ENCODE measurements around the gene DSG4.
"Not testable (repeated sequence)": the region's sequence is repeated elsewhere in the genome, so short reads cannot be mapped to it uniquely, and the experiment has no call there.

The DSG4 gene, protein sequence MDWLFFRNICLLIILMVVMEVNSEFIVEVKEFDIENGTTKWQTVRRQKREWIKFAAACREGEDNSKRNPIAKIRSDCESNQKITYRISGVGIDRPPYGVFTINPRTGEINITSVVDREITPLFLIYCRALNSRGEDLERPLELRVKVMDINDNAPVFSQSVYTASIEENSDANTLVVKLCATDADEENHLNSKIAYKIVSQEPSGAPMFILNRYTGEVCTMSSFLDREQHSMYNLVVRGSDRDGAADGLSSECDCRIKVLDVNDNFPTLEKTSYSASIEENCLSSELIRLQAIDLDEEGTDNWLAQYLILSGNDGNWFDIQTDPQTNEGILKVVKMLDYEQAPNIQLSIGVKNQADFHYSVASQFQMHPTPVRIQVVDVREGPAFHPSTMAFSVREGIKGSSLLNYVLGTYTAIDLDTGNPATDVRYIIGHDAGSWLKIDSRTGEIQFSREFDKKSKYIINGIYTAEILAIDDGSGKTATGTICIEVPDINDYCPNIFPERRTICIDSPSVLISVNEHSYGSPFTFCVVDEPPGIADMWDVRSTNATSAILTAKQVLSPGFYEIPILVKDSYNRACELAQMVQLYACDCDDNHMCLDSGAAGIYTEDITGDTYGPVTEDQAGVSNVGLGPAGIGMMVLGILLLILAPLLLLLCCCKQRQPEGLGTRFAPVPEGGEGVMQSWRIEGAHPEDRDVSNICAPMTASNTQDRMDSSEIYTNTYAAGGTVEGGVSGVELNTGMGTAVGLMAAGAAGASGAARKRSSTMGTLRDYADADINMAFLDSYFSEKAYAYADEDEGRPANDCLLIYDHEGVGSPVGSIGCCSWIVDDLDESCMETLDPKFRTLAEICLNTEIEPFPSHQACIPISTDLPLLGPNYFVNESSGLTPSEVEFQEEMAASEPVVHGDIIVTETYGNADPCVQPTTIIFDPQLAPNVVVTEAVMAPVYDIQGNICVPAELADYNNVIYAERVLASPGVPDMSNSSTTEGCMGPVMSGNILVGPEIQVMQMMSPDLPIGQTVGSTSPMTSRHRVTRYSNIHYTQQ

GRCh38 chr18:31376477-31376876 lies at the start of gene DSG4:
DSG4 (plus strand) TSS chr18:31376777; CDS start chr18:31376912, 135 bp downstream.
- no peak for DNase-seq (ENCODE audit: extremely low read depth, insufficient read length)
- no peak within 1 kb of the TSS for H3K4me3 ChIP-seq (replicated peaks; ENCODE audit: low read depth, low read length)
- TF ChIP-seq, protein P1, sequence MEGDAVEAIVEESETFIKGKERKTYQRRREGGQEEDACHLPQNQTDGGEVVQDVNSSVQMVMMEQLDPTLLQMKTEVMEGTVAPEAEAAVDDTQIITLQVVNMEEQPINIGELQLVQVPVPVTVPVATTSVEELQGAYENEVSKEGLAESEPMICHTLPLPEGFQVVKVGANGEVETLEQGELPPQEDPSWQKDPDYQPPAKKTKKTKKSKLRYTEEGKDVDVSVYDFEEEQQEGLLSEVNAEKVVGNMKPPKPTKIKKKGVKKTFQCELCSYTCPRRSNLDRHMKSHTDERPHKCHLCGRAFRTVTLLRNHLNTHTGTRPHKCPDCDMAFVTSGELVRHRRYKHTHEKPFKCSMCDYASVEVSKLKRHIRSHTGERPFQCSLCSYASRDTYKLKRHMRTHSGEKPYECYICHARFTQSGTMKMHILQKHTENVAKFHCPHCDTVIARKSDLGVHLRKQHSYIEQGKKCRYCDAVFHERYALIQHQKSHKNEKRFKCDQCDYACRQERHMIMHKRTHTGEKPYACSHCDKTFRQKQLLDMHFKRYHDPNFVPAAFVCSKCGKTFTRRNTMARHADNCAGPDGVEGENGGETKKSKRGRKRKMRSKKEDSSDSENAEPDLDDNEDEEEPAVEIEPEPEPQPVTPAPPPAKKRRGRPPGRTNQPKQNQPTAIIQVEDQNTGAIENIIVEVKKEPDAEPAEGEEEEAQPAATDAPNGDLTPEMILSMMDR (IDR thresholded peaks at IDR 0.05; ENCODE audit: insufficient read depth, low read length, poor library complexity, severe bottlenecking) = no peak
- no peaks in the 10 kb centered on the region for H3K36me3 ChIP-seq (ENCODE audit: control insufficient read depth, insufficient read depth, low read length)
- H3K27me3 ChIP-seq (replicated peaks; ENCODE audit: control insufficient read depth, insufficient read depth, low read length) = no peaks in the 10 kb centered on the region

DNA sequence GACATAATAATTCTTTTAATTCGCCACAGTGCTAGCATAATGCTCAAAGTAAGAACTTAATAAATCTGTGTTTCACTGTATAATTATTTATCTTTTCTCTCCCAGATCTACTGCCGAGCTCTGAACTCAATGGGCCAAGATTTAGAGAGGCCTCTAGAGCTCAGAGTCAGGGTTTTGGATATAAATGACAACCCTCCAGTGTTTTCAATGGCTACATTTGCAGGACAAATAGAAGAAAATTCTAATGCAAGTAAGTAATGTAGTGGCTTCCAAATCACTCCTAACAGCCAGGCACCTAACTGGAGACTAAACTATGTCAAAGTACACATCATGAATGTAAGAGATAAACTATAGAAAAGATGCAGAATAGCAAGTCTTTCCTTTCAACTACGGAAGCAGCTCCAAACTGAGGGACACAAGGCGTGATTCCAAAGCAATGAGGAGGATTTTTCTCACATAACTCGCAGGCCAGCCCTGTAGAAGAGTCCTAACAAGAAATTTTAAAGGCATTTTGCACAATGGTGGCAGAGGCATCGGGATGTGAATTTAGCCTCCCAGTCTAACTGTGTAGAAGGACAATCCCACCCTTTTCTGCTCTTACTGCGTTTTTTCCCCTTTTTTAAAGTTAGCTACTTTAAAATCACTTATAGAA lies 46.7 kb upstream of the DSG4 start:
- H3K4me3 ChIP-seq (replicated peaks; ENCODE audit: low read depth, low read length) = no peak overlapping the region
- TF ChIP-seq, protein P1 (IDR thresholded peaks at IDR 0.05; ENCODE audit: insufficient read depth, low read length, poor library complexity, severe bottlenecking) = no peak
- DNase-seq (ENCODE audit: extremely low read depth, insufficient read length) = no peak
- no peaks in the 10 kb centered on the region for H3K27me3 ChIP-seq (replicated peaks; ENCODE audit: control insufficient read depth, insufficient read depth, low read length)
- H3K36me3 ChIP-seq (ENCODE audit: control insufficient read depth, insufficient read depth, low read length) = no peaks in the 10 kb centered on the region

GRCh38 chr18:31343454-31343853 lies 33.1 kb upstream of the DSG4 start:
- H3K36me3 ChIP-seq (ENCODE audit: control insufficient read depth, insufficient read depth, low read length) = no peaks in the 10 kb centered on the region
- H3K4me3 ChIP-seq (replicated peaks; ENCODE audit: low read depth, low read length) = no peak overlapping the region
- DNase-seq (ENCODE audit: extremely low read depth, insufficient read length) = no peak
- no peaks in the 10 kb centered on the region for H3K27me3 ChIP-seq (replicated peaks; ENCODE audit: control insufficient read depth, insufficient read depth, low read length)
- TF ChIP-seq, protein P1 (IDR thresholded peaks at IDR 0.05; ENCODE audit: insufficient read depth, low read length, poor library complexity, severe bottlenecking) = no peak

GRCh38 chr18:31353336-31353735 lies 23.2 kb upstream of the DSG4 start:
- H3K36me3 ChIP-seq (ENCODE audit: control insufficient read depth, insufficient read depth, low read length); H3K27me3 ChIP-seq (replicated peaks; ENCODE audit: control insufficient read depth, insufficient read depth, low read length); H3K4me3 ChIP-seq (replicated peaks; ENCODE audit: low read depth, low read length); DNase-seq (ENCODE audit: extremely low read depth, insufficient read length): not testable (repeated sequence)

GRCh38 chr18:31354990-31355389 lies 21.6 kb upstream of the DSG4 start:
- H3K27me3 ChIP-seq (replicated peaks; ENCODE audit: control insufficient read depth, insufficient read depth, low read length) = no peaks in the 10 kb centered on the region
- TF ChIP-seq, protein P1 (IDR thresholded peaks at IDR 0.05; ENCODE audit: insufficient read depth, low read length, poor library complexity, severe bottlenecking) = no peak

More at GRCh38 chr18:31354990-31355389, 21.6 kb upstream of the DSG4 start:
- DNase-seq (ENCODE audit: extremely low read depth, insufficient read length) = no peak
- Histone ChIP-seq H3K36me3 (ENCODE audit: control insufficient read depth, insufficient read depth, low read length) (no peaks in the 10 kb centered on the region), H3K4me3 (replicated peaks; ENCODE audit: low read depth, low read length) (no peak overlapping the region)

All from GM06990 (cell line).